H9 (cell line): ENCODE data around the gene IGFBP5. TPM values are rescaled to one million over a fixed set of nuclear protein-coding genes. Genes with fewer than 3 reads are reported as not detected.

Source experiments
- DNase-seq: peaks from one replicate; pipeline ENCODE4 v3.0.0-alpha.2; 2017
- H2AFZ ChIP-seq: one replicate; pipeline ENCODE4 v1.6.1; 2013; ENCODE audit warnings: mild to moderate bottlenecking, low read length, control low read depth, moderate library complexity
- H2AK5ac ChIP-seq: 2 replicates; pipeline ENCODE4 v1.6.1; 2013; ENCODE audit warnings: low read length, control low read depth, mixed read lengths; ENCODE audit not compliant: insufficient read length
- H2BK120ac ChIP-seq: one replicate; pipeline ENCODE4 v1.6.1; 2013; ENCODE audit warnings: low read depth, mild to moderate bottlenecking, low read length, control low read depth, inconsistent platforms; ENCODE audit not compliant: poor library complexity, severe bottlenecking
- H2BK12ac ChIP-seq: 2 replicates; pipeline ENCODE4 v1.6.1; 2013; ENCODE audit warnings: low read length, control low read depth, mixed read lengths, low read depth; ENCODE audit not compliant: insufficient read length
- H2BK15ac ChIP-seq: 2 replicates; pipeline ENCODE4 v1.6.1; 2013; ENCODE audit warnings: low read depth, low read length, control low read depth
- H2BK20ac ChIP-seq: one replicate; pipeline ENCODE4 v1.6.1; 2013; ENCODE audit warnings: low read depth, mild to moderate bottlenecking, low read length, control low read depth, inconsistent platforms; ENCODE audit not compliant: poor library complexity, severe bottlenecking
- H2BK5ac ChIP-seq: 2 replicates; pipeline ENCODE4 v1.6.1; 2013; ENCODE audit warnings: low read length, control low read depth, mixed read lengths; ENCODE audit not compliant: insufficient read length
- H3K14ac ChIP-seq: 2 replicates; pipeline ENCODE4 v1.6.1; 2013; ENCODE audit warnings: low read length, control low read depth; ENCODE audit not compliant: insufficient read depth
- H3K18ac ChIP-seq: 2 replicates; pipeline ENCODE4 v1.6.1; 2013; ENCODE audit warnings: low read depth, mild to moderate bottlenecking, mixed read lengths, low read length, control low read depth; ENCODE audit not compliant: insufficient read length
- H3K23ac ChIP-seq: 2 replicates; pipeline ENCODE4 v1.6.1; 2013; ENCODE audit warnings: low read length, control low read depth, mixed read lengths, low read depth; ENCODE audit not compliant: insufficient read length
- H3K23me2 ChIP-seq: 2 replicates; pipeline ENCODE4 v1.6.1; 2013; ENCODE audit warnings: low read depth, mild to moderate bottlenecking, mixed read lengths, low read length, control low read depth; ENCODE audit not compliant: insufficient read length, poor library complexity, severe bottlenecking
- H3K27ac ChIP-seq: 2 replicates; pipeline ENCODE4 v1.5.1; 2013; ENCODE audit warnings: low read length, control low read depth, mixed read lengths, low read depth; ENCODE audit not compliant: insufficient read length
- H3K27me3 ChIP-seq: 2 replicates; pipeline ENCODE4 v1.6.1; 2013; ENCODE audit warnings: low read length, control low read depth, inconsistent platforms; ENCODE audit not compliant: insufficient read depth
- H3K4ac ChIP-seq: 2 replicates; pipeline ENCODE4 v1.6.1; 2013; ENCODE audit warnings: low read depth, mild to moderate bottlenecking, control low read depth, inconsistent platforms, low read length, moderate library complexity
- H3K4me1 ChIP-seq: 2 replicates; pipeline ENCODE4 v1.6.1; 2013; ENCODE audit warnings: low read length, control low read depth, inconsistent platforms; ENCODE audit not compliant: insufficient read depth
- H3K4me2 ChIP-seq: 2 replicates; pipeline ENCODE4 v1.6.1; 2013; ENCODE audit warnings: low read length, control low read depth, mixed read lengths; ENCODE audit not compliant: insufficient read length, insufficient read depth
- H3K56ac ChIP-seq: 2 replicates; pipeline ENCODE4 v1.6.1; 2013; ENCODE audit warnings: low read depth, mild to moderate bottlenecking, mixed read lengths, low read length, control low read depth; ENCODE audit not compliant: insufficient read length
- H3K79me1 ChIP-seq: 2 replicates; pipeline ENCODE4 v1.6.1; 2013; ENCODE audit warnings: low read depth, mild to moderate bottlenecking, moderate library complexity, low read length, control low read depth, inconsistent platforms; ENCODE audit not compliant: insufficient read depth, poor library complexity, severe bottlenecking
- H3K79me2 ChIP-seq: 2 replicates; pipeline ENCODE4 v1.6.1; 2013; ENCODE audit warnings: low read length, control low read depth, inconsistent platforms; ENCODE audit not compliant: insufficient read depth
- H3K9ac ChIP-seq: 2 replicates; pipeline ENCODE4 v1.6.1; 2013; ENCODE audit warnings: low read length, control low read depth, mixed read lengths; ENCODE audit not compliant: insufficient read length; ENCODE audit errors: extremely low read depth
- H3K9me3 ChIP-seq: one replicate; pipeline ENCODE4 v1.6.1; 2013; ENCODE audit warnings: low read depth, low read length, inconsistent platforms; ENCODE audit not compliant: control insufficient read depth
- H3T11ph ChIP-seq: one replicate; pipeline ENCODE4 v1.6.1; 2013; ENCODE audit warnings: mild to moderate bottlenecking, low read length, control low read depth, inconsistent platforms
- H4K20me1 ChIP-seq: one replicate; pipeline ENCODE4 v1.6.1; 2013; ENCODE audit not compliant: control insufficient read depth, insufficient read length, insufficient read depth
- H4K5ac ChIP-seq: 2 replicates; pipeline ENCODE4 v1.6.1; 2013; ENCODE audit warnings: low read depth, mild to moderate bottlenecking, mixed read lengths, low read length, control low read depth; ENCODE audit not compliant: insufficient read length
- H4K8ac ChIP-seq: replicated peaks from 2 replicates; pipeline ENCODE4 v1.6.1; 2013; ENCODE audit warnings: low read length, control low read depth, mixed read lengths, low read depth; ENCODE audit not compliant: insufficient read length
- H4K91ac ChIP-seq: 2 replicates; pipeline ENCODE4 v1.6.1; 2013; ENCODE audit warnings: low read depth, mild to moderate bottlenecking, moderate library complexity, mixed read lengths, low read length, control low read depth; ENCODE audit not compliant: insufficient read length
- H3K27ac Mint-ChIP-seq, 3 experiments: 2 replicates in 2 of 3; 3 replicates in 1 of 3; pipeline ENCODE4 v1.8.0; 2020 to 2021; ENCODE audit warnings: mixed read lengths in 3 of 3, mild to moderate bottlenecking in 1 of 3, moderate library complexity in 1 of 3
- H3K27me3 Mint-ChIP-seq: 2 replicates; pipeline ENCODE4 v1.8.0; 2021; ENCODE audit warnings: low read depth, mild to moderate bottlenecking, moderate library complexity, mixed read lengths
- H3K36me3 Mint-ChIP-seq, 3 experiments: 2 replicates in 2 of 3; 3 replicates in 1 of 3; pipeline ENCODE4 v1.8.0; 2020 to 2021; ENCODE audit warnings: low read depth in 3 of 3, mixed read lengths in 3 of 3; ENCODE audit not compliant: insufficient read depth in 1 of 3
- H3K4me1 Mint-ChIP-seq, 2 experiments: 2 replicates each; pipeline ENCODE4 v1.8.0; 2020; ENCODE audit warnings: mixed read lengths in 2 of 2
- H3K4me3 Mint-ChIP-seq, 2 experiments: 2 replicates in 1 of 2; 3 replicates in 1 of 2; pipeline ENCODE4 v1.8.0; 2020 to 2021; ENCODE audit warnings: mild to moderate bottlenecking in 2 of 2, mixed read lengths in 2 of 2, moderate library complexity in 1 of 2
- H3K9me3 Mint-ChIP-seq, 2 experiments: 2 replicates in 1 of 2; 3 replicates in 1 of 2; pipeline ENCODE4 v1.8.0; 2020; ENCODE audit warnings: mild to moderate bottlenecking in 2 of 2, mixed read lengths in 2 of 2, moderate library complexity in 1 of 2
- CTCF ChIP-seq: fragments of 200-600 bp; sonication (generic); conservative IDR thresholded peaks from 3 replicates; pipeline ENCODE4 v1.8.0; 2021; ENCODE audit warnings: antibody characterized with exemption, mild to moderate bottlenecking
- WGBS: extraction: QIAGEN DNeasy Blood & Tissue Kit; methylation state at CpG from one replicate; pipeline ENCODE4 v1.1.7; 2013; ENCODE audit warnings: missing lambda C conversion rate, low lambda C conversion rate, mixed read lengths; ENCODE audit not compliant: insufficient read length; ENCODE audit errors: extremely low coverage; 5-methylcytosine and 5-hydroxymethylcytosine counted together
- total RNA-seq: library from RNA; stranded (reverse); gene quantifications from 2 replicates; pipeline ENCODE4 v1.2.1, GENCODE V29; 2021

IGFBP5 gene
- total RNA-seq, 1 experiment from 2014 or later: 0.90 TPM

GRCh38 chr2:216701544-216701943 lies 6.2 kb upstream of the IGFBP5 start:
- no peaks in the 10 kb centered on the region for H3K4me1 ChIP-seq
- no peak overlapping the region for H3T11ph ChIP-seq
- no peak for DNase-seq
- no peaks in the 10 kb centered on the region for H3K27me3 ChIP-seq
- no peak overlapping the region for H2BK5ac ChIP-seq
- no peaks in the 10 kb centered on the region for H3K79me2 ChIP-seq
- H3K14ac ChIP-seq: no peak overlapping the region
- no peak for TF ChIP-seq CTCF
- H3K4ac ChIP-seq: no peak overlapping the region
- H3K23me2 ChIP-seq: no peaks in the 10 kb centered on the region
- no peak overlapping the region for H2AFZ ChIP-seq
- H3K4me1 Mint-ChIP-seq: peaks cover under 1 to 9% of the 10 kb centered on the region in 2 experiments; a peak in 3 of 4 replicates
- H3K27ac ChIP-seq: no peak overlapping the region
- no peak overlapping the region for H3K4me2 ChIP-seq
- H3K18ac ChIP-seq: no peak overlapping the region
- no peaks in the 10 kb centered on the region for H3K9me3 Mint-ChIP-seq
- peaks cover 17% of the 10 kb centered on the region for H3K27me3 Mint-ChIP-seq
- no CpG with 5 or more reads among the region's 7 CpGs for WGBS
- no peak overlapping the region for H2BK12ac ChIP-seq
- H2BK15ac ChIP-seq: no peak overlapping the region
- no peaks in the 10 kb centered on the region for H4K20me1 ChIP-seq
- no peak overlapping the region for H4K5ac ChIP-seq
- H3K9me3 ChIP-seq: no peaks in the 10 kb centered on the region
- H3K9ac ChIP-seq: no peak overlapping the region
- no peak overlapping the region for H2AK5ac ChIP-seq
- H2BK20ac ChIP-seq: no peak overlapping the region
- no peak overlapping the region for H3K27ac Mint-ChIP-seq
- H2BK120ac ChIP-seq: no peak overlapping the region
- H4K8ac ChIP-seq: no peak overlapping the region
- no peak overlapping the region for H3K23ac ChIP-seq
- no peak overlapping the region for H3K56ac ChIP-seq
- no peak overlapping the region for H4K91ac ChIP-seq
- H3K36me3 Mint-ChIP-seq: no peaks in the 10 kb centered on the region
- no peaks in the 10 kb centered on the region for H3K79me1 ChIP-seq
- no peak overlapping the region for H3K4me3 Mint-ChIP-seq
